HG03280 (cell line): ENCODE results near the gene MEF2C.

Source experiments
- ATAC-seq: cut with Tn5 transposase; IDR thresholded peaks from one replicate; pipeline ENCODE4 v1.9.1; 2021; ENCODE audit warnings: mild to moderate bottlenecking, moderate library complexity; ENCODE audit not compliant: unreplicated experiment

MEF2C gene

GRCh38 chr5:88830567-88830966, 52.4 kb downstream of the MEF2C start:
- peak; percentile 29 for ATAC-seq

DNA sequence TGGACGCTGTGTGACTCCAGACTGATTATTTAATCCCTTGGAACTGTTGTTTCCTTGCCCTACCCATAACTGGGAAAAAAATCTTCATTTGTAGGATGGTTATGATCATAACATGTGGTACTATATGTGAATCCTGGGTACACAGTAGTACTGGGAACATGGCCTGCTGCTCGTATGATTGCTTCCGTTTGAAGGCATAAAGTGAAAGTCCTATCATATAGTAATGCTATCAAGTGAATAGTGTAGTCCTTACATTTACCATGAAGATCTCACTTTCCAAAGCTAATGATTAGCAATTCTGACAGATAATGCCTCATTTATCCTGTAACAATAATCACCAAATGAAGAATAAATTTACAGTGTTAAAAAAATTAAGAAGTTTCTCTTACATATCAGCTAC, 53.2 kb downstream of the MEF2C start:
- no peak for ATAC-seq

GRCh38 chr5:88829054-88829453, 53.9 kb downstream of the MEF2C start:
- ATAC-seq: no peak

GRCh38 chr5:88827997-88828396, 55.0 kb downstream of the MEF2C start:
- ATAC-seq: no peak

DNA sequence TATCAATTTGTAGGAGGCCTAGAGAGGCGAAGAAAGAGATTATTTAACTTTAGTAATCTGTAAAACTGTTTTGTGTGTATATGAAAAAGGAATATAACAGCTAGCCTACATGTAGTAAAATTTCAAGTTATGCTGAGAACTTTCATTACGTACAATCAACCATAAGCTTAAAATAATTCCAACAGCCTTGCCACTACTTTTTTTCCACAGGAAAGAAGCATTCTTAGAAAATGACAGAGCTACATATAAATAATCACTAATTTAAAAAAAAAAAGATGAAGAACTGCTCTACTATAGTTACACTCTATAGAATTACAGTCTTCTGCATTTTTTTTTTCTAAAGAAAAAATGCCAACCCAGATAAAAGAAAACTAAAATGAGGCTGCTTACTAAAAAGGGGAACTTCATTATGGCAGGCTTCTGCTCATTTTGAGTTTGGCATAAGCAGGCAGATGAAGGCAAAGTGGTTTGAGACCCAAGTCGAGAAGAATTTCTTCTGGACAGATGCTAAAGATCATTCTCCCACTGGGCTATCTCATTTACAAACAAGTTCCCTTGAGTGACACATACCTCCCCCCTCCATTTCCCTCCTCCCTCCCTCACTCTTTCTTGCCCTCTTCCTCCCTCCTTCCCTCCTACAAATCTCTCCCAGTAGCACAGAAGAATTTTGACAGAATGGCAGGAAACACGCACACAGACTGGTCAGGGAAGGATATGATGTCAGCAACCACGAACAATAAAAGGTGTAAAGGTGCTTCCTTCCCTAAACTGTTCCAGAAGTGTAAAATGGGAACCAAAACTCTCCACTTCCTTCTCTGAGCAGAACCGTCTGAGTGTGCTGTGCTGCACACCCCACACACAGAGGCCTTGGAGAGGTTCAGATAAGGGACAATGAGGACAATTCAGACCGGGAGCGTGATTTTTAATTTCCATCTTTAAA, 56.1 kb downstream of the MEF2C start:
- peak; percentile 42 for ATAC-seq

DNA sequence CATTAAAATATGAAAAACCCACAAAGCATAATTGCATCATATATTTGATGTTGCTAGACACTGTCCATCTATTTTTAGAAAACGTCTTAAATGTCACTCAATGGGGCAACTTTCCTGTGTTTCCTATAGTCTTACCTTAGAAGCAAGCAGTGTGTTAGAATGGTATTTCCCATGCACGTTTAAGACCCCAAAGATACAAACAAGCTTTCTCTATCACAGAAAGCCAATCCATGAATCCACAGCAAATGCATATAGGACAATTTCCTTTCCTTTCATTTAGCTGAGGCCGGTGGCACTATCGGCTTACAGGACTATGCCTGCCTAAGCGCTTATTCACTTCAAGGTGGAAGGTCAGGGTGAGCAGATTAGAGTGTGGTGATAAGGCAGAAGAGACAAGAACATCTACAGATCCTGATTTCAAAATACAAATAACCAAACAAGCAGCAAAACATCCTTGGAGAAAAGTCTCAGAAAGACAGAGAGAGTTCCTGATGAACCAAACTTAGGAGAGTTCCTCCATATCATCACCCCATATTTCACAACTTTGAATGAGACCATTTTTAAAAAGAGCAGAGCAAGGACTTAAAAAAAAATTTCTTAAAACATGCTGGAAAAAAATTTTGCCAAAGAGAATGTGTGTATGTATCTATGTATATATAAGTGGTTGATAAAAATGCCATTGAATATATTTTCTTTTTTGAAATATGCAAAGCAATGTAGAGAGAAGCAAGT, 57.2 kb downstream of the MEF2C start:
- ATAC-seq: no peak

DNA sequence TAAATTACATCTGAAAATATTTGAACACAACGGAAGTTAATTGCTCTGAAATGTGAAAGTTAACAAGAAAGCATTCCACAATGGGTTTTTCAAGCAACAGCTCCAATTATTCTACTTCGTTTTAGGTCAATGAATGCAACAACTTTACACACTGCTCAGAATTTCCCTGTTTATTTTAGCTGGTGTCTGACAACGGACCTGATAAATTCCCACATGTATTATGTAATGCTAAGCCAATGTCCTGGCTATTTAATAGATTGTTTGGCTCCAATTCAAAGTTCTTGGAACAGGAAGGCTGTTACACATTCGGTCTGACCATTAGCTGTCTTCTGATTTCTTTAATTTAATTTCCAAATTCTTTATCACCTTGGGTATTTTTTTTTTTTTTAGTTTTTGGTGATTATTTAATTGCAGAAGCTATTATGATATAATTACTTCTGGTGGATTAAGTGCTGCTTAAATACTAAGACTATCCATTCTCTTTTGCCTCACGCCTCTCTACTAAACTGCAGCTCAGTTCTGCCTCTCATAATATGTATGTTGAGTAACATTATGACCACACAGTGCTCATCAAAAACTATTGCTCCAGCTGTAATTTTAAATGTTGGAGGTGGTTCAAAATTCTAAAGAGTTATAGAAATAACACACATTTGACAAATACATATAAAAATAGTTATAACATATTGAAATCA, 57.9 kb downstream of the MEF2C start:
- no peak for ATAC-seq

GRCh38 chr5:88824141-88824540, 58.8 kb downstream of the MEF2C start:
- no peak for ATAC-seq

DNA sequence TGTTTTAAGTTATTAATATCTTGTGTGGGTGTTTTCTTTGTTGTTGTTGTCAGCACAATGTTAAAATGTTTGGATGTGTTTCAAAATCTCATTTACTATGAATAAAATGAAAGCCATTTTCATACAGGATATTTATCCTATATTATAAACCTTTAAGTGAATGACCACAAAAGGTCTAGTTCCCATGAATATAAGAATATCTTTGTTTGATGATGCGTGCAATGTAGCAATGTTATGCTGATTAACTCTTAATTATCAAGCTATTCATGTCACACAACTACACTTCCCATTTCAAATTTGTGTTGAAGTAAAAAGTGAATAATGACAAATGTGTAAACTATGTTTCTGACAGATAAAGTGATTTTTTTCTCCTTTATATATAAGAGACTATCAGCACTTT, 59.8 kb downstream of the MEF2C start:
- no peak for ATAC-seq

DNA sequence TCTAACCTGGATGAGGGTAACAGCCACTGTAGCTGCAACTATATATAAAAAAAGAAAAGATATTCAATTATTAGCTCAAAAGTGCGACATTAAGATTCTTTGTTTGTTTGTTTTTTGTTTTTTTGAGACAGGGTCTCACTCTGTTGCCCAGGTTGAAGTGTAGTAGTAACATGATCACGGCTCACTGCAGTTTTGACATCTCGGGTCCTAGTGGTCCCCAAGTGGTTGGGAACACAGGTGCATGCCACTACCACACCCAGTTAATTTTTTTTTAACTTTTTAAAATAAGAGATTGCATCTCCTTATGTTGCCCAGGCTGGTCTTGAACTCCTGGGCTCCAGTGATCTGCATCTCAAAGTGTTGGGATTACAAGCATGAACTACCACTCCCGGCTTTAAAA, 61.8 kb downstream of the MEF2C start:
- no peak for ATAC-seq

DNA sequence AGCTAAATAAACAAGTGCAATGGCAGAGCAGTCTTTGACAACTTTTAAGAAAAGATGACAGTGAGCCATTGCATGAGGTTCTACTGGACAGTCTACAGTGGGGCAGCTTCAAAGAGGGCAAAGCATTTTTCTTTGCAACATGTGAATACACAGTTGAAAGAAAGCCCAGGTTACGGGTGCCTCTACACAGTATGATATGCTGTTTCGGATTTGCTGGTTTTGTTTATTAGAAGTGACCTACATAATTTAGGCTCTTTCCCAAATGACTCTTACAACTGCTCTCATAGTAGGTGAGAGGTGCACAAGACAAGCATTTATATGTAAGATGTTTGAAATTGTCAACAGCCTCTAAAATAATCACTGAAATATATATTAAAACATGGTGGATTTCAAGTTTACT, 62.4 kb downstream of the MEF2C start:
- ATAC-seq: no peak

DNA sequence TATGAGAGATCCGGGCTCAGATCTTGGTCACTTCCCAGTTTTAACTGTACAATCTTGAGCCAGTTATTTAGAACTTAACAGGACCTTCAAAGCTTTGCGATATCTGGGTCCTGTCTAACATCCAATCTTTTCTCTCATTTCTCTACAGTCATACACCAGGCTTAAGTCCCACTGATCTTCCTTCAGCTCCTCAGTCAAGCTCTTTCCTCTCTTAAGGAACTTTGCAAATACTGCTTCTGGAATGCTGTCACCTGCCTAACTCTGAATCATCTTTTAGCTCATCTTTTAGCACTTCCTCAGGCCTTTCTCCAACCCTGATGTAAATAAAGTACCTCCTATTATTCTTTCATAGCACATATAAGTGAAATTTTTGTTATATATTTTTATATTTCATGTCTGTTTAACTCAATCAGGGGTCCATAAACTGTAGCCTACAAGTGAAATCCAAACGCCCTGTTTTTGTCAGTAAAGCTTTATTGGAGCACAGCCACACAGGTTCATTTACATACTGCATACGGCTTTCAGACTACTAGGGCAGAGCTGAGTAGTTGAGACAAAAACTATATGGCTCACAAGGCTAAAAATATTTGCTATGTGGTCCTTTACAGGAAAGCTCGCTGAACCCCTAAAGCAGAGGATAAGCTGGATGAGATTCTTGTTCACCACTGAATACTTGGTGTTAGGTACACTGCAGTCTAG, 63.5 kb downstream of the MEF2C start:
- ATAC-seq: no peak

DNA sequence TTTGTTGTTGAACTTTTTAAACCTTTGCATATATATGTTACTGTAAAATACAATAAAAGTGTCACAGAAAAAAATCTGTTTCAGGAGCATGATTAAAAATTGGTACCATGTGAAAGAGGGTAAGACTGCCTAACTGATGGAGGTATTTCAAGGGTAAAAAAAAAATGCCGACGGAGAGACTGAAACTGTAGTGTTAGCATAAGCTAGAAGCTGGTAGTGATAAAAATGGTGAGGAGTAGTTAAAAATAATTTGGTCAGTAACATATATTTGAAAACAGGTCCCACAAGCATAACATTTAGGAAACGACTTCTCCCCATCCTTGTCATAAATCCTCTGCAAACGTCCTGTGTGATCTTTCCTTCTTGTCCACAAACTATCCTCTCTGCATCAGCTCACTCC, 64.7 kb downstream of the MEF2C start:
- ATAC-seq: no peak

DNA sequence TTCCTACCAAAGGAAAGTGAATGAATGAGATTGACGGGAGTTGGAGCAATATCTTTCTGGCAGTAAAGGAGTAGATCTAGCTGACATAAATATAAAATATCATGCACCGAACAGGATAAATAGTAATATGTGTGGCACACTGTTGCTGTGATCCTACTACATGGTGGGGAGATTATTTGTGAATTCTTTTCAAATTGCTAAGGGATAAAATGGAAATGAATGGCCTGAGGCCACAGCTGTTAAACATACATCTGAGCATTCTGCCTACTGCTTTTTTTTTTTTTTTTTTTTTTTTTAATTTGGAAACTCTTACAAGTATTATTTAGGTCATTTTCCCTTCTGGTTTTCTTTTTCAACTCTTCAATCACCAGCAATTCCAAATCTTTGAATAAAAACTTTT, 66.8 kb downstream of the MEF2C start:
- no peak for ATAC-seq

DNA sequence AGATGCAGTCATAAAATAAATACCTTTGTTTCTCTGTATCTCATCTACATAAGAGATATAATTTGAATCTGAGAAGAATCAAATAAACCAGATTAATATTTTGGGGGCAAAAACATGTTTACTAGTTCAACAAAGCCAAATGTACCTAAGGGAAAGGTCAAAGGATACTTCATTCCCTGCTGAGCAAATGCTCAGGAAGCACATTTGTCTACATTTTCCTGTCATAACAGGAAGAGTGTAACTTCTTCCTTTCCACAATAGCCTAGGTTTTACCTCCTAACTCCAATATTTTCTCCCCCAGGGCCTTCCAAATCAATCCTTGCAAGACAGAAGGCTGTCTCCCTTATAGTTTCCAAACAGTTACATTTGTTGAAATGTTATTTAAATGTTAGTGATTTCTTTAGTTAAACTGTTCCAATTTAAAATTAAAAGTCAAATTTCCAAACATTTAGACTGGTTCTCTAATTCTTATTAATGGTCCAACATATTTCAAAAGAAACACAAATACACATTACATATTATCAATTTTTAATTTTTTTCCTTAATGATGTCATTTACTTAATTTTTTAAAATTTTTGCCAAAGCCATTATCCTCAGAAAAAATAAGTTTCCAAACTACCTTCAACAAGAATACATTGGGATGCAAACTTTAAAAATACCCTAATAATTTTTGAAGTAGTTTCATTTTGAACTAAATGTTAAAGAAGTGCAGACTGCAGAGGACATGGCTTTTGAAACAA, 67.8 kb downstream of the MEF2C start:
- no peak for ATAC-seq

- no peak for ATAC-seq
Observed at GRCh38 chr5:88813805-88814575, 69.0 kb downstream of the MEF2C start.

DNA sequence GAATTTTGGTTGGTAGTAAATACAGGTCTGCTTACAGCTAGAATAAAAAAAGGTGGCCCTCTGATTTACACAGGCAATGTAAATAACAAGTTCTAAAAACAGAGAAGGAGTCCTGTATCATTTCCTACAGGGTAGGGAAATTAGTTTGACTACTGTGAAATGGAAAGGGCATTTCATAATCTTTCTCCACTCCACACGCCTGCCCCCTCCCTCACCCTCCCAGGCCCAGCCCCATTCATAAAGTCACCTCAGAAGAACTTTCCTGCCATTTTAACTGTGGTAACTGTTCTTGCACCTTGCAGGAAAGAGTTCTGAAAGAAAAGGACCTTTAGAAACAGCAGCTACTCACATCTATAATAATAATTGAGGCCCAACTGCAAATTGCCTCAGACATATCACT, 69.7 kb downstream of the MEF2C start:
- ATAC-seq: no peak

DNA sequence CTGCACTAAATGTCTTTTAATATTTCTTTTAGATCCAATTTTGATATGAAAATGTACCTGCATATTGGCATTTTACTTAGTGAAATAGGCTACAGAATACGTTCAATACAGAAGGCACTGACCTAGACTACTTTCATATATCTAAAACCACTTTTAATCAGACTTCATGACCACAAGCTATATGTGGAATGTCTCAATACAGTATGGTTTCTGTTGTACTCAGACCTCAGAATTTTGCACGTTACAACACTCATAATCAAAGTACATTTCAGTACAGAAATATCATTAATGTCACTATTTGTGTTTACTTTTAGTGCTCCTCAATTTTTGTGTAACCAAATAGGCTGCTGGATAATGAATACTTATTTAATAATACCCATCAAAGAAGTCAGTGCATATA, 74.8 kb downstream of the MEF2C start:
- ATAC-seq: peak; percentile 49

DNA sequence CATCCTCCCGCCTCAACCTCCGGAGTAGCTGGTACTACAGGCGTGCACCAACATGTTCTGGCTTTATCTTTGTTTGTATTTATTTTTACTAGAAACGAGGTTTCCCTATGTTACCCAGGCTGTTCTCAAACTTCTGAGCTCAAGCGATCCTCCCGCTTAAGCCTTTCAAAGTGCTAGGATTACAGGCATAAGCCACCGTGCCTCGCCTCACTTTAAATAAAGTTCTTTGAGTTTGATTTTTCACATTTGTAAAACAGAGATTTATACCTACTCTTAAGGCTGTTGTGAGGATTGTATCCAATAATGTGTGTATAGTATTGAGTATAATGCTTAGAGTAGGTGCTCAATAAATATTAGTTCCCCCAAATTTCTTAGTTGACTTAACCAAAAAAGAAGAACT, 75.7 kb downstream of the MEF2C start:
- ATAC-seq: no peak

- no peak for ATAC-seq
Observed at GRCh38 chr5:88806338-88806737, 76.6 kb downstream of the MEF2C start.
